T-helper 2 cell treated with Interferon-gamma antibody and Interleukin-4, amounts not matched to agents 100 ng/mL and 5 ng/mL, for 36 hours (primary cell): ENCODE results near the gene FAT2. TPM values are rescaled to one million over a fixed set of nuclear protein-coding genes. Genes with fewer than 3 reads are reported as not detected.
"Not testable (repeated sequence)": the region's sequence is repeated elsewhere in the genome, so short reads cannot be mapped to it uniquely, and the experiment has no call there.

Source experiments
- intact Hi-C: fragments of 100-400 bp; cut with micrococcal nuclease; formaldehyde crosslinking; loops from one replicate; pipeline ENCODE4 v1.15.1; 2023
- total RNA-seq: library from RNA; stranded (reverse); gene quantifications from 2 replicates; pipeline ENCODE4 v1.2.3, GENCODE V29; 2022

The FAT2 gene
- total RNA-seq, 1 donor from 2014 or later, result not detected

GRCh38 chr5:151615431-151615830 lies 24.3 kb upstream of the FAT2 start:
- intact Hi-C loops, result no loop called here

GRCh38 chr5:151614565-151614964 lies 23.4 kb upstream of the FAT2 start:
- intact Hi-C loops, result no loop called here

GRCh38 chr5:151612689-151613427 lies 21.7 kb upstream of the FAT2 start:
- intact Hi-C loops, result no loop called here

- intact Hi-C loops, result no loop called here
These were observed 20.1 kb upstream of the FAT2 start for GRCh38 chr5:151611127-151611775.

GRCh38 chr5:151608522-151608921 lies 17.4 kb upstream of the FAT2 start:
- intact Hi-C loops, result no loop called here

- intact Hi-C loops, result no loop called here
These were observed 16.2 kb upstream of the FAT2 start for GRCh38 chr5:151607304-151607703.

- intact Hi-C loops, result no loop called here
These were observed 14.4 kb upstream of the FAT2 start for GRCh38 chr5:151605559-151605958.

GRCh38 chr5:151602806-151603205 lies 11.7 kb upstream of the FAT2 start:
- intact Hi-C loops, result no loop called here

- intact Hi-C loops, result no loop called here
These were observed 10.3 kb upstream of the FAT2 start for GRCh38 chr5:151601391-151601790.

- intact Hi-C loops, result no loop called here
These were observed 9.0 kb upstream of the FAT2 start for GRCh38 chr5:151600069-151600665.

- intact Hi-C loops, result no loop called here
These were observed 7.9 kb upstream of the FAT2 start for GRCh38 chr5:151598984-151599383.

GRCh38 chr5:151598549-151598948 lies 7.4 kb upstream of the FAT2 start:
- intact Hi-C loops, result no loop called here

- intact Hi-C loops, result no loop called here
These were observed 6.6 kb upstream of the FAT2 start for GRCh38 chr5:151597749-151598148.

- intact Hi-C loops, result no loop called here
These were observed 5.9 kb upstream of the FAT2 start for GRCh38 chr5:151596828-151597539.

- intact Hi-C loops, result no loop called here
These were observed 4.3 kb upstream of the FAT2 start for GRCh38 chr5:151595411-151595826.

- intact Hi-C loops, result no loop called here
These were observed 1.8 kb upstream of the FAT2 start for GRCh38 chr5:151592855-151593408.

- intact Hi-C loops, result no loop called here
These were observed 1.1 kb downstream of the FAT2 start for GRCh38 chr5:151589878-151590570.

- intact Hi-C loops, result no loop called here
These were observed 3.2 kb downstream of the FAT2 start for GRCh38 chr5:151587796-151588555.

GRCh38 chr5:151585970-151586369 lies 5.2 kb downstream of the FAT2 start:
- intact Hi-C loops, result no loop called here

GRCh38 chr5:151585344-151585743 lies 5.8 kb downstream of the FAT2 start:
- intact Hi-C loops, result not testable (repeated sequence)
